ENCODE results near the gene STK38L. TPM values are rescaled to one million over a fixed set of nuclear protein-coding genes. Genes with fewer than 3 reads are reported as not detected.
A peak's percentile ranks its signal among the peaks of the same experiment; 100 is the strongest.

The STK38L gene
- total RNA-seq, 3 donors from 2014 or later, result 45.2 to 69.4 (median 53.6) TPM

- Histone ChIP-seq H3K4me1 (ENCODE audit: low read depth) (peaks cover 26% of the 10 kb centered on the region), H3K4me3 (no peak overlapping the region), H3K36me3 (ENCODE audit: low read depth) (no peaks in the 10 kb centered on the region), H3K9me3 (no peaks in the 10 kb centered on the region)
- ATAC-seq, result peak; percentile 88
- intact Hi-C loops (cut with DNase I, micrococcal nuclease), result no loop called here
- TF ChIP-seq CTCF (IDR thresholded peaks at IDR 0.05), result no peak
- DNase-seq, result no peak
Measured at GRCh38 chr12:27272373-27273028, 28.4 kb downstream of the STK38L start.

- intact Hi-C loops (cut with DNase I, micrococcal nuclease), result no loop called here
- ATAC-seq (peak; percentile 8), DNase-seq (no peak)
- Histone ChIP-seq H3K9me3 (no peaks in the 10 kb centered on the region), H3K4me1 (ENCODE audit: low read depth) (peaks cover 29% of the 10 kb centered on the region), H3K4me3 (no peak overlapping the region), H3K36me3 (ENCODE audit: low read depth) (no peaks in the 10 kb centered on the region)
- no peak for TF ChIP-seq CTCF (IDR thresholded peaks at IDR 0.05)
Measured at GRCh38 chr12:27273114-27273513, 29.0 kb downstream of the STK38L start.

- ATAC-seq (no peak), DNase-seq (no peak)
- no peaks in the 10 kb centered on the region for H3K36me3 ChIP-seq (ENCODE audit: low read depth)
- H3K4me1 ChIP-seq (ENCODE audit: low read depth), result peaks cover 39% of the 10 kb centered on the region
- TF ChIP-seq CTCF (IDR thresholded peaks at IDR 0.05), result no peak
- intact Hi-C loops (cut with DNase I, micrococcal nuclease), result no loop called here
- no peak overlapping the region for H3K4me3 ChIP-seq
- H3K9me3 ChIP-seq, result no peaks in the 10 kb centered on the region
Measured at GRCh38 chr12:27274706-27275105, 30.6 kb downstream of the STK38L start.

GRCh38 chr12:27276275-27276674 is 32.2 kb downstream of the STK38L start:
- H3K4me3 ChIP-seq, result no peak overlapping the region
- intact Hi-C loops (cut with DNase I, micrococcal nuclease), result no loop called here
- H3K9me3 ChIP-seq, result no peaks in the 10 kb centered on the region
- no peak for DNase-seq
- H3K4me1 ChIP-seq (ENCODE audit: low read depth), result peaks cover 47% of the 10 kb centered on the region
- no peak for ATAC-seq
- no peaks in the 10 kb centered on the region for H3K36me3 ChIP-seq (ENCODE audit: low read depth)
- no peak for TF ChIP-seq CTCF (IDR thresholded peaks at IDR 0.05)

GRCh38 chr12:27277846-27278260 is 33.8 kb downstream of the STK38L start:
- intact Hi-C loops (cut with DNase I, micrococcal nuclease), result no loop called here
- H3K4me1 ChIP-seq (ENCODE audit: low read depth), result peaks cover 39% of the 10 kb centered on the region
- no peaks in the 10 kb centered on the region for H3K36me3 ChIP-seq (ENCODE audit: low read depth)
- peak in 1 of 3 donors; percentile 88 for DNase-seq
- no peaks in the 10 kb centered on the region for H3K9me3 ChIP-seq
- ATAC-seq, result peak; percentile 86
- no peak overlapping the region for H3K4me3 ChIP-seq
- TF ChIP-seq CTCF (IDR thresholded peaks at IDR 0.05), result no peak

Measured in mucosa of descending colon (tissue), 3 donors.